Parathyroid adenoma (tissue), 2 donors: ENCODE measurements around the gene CHRD.

Source experiments
- H2AFZ ChIP-seq: fragments of 300-600 bp; sonication (generic); one replicate; pipeline ENCODE4 v1.7.0; 2017; ENCODE audit warnings: antibody characterized with exemption, mild to moderate bottlenecking
- H3K27ac ChIP-seq: fragments of 300-600 bp; sonication (generic); one replicate; pipeline ENCODE4 v1.7.0; 2017
- H3K27me3 ChIP-seq: fragments of 300-600 bp; sonication (generic); one replicate; pipeline ENCODE4 v1.7.0; 2017; ENCODE audit warnings: low read length; ENCODE audit not compliant: control insufficient read depth, insufficient read depth
- H3K36me3 ChIP-seq: fragments of 300-600 bp; sonication (generic); one replicate; pipeline ENCODE4 v1.7.0; 2017; ENCODE audit warnings: low read length; ENCODE audit not compliant: control insufficient read depth, insufficient read depth
- H3K4me1 ChIP-seq: fragments of 300-600 bp; sonication (generic); one replicate; pipeline ENCODE4 v1.7.0; 2017; ENCODE audit warnings: control low read depth
- H3K4me2 ChIP-seq: fragments of 300-600 bp; sonication (generic); one replicate; pipeline ENCODE4 v1.7.0; 2017; ENCODE audit warnings: low read length
- H3K4me3 ChIP-seq: fragments of 300-600 bp; sonication (generic); one replicate; pipeline ENCODE4 v1.7.0; 2017; ENCODE audit warnings: low read depth, low read length
- H3K79me2 ChIP-seq: fragments of 300-600 bp; sonication (generic); one replicate; pipeline ENCODE4 v1.7.0; 2017; ENCODE audit warnings: control low read depth
- H3K9ac ChIP-seq: fragments of 300-600 bp; sonication (generic); one replicate; pipeline ENCODE4 v1.7.0; 2017; ENCODE audit warnings: mild to moderate bottlenecking
- H3K9me3 ChIP-seq: fragments of 300-600 bp; sonication (generic); one replicate; pipeline ENCODE4 v1.7.0; 2017; ENCODE audit warnings: low read length; ENCODE audit not compliant: control insufficient read depth
- CTCF ChIP-seq: fragments of 300-600 bp; sonication (generic); IDR thresholded peaks from one replicate; pipeline ENCODE4 v1.7.0; 2017; ENCODE audit warnings: antibody characterized with exemption, mild to moderate bottlenecking
- donor health status: primary hyperparathyroidism.

The CHRD gene

GRCh38 chr3:184362668-184363546, 16.9 kb upstream of the CHRD start:
- Histone ChIP-seq H2AFZ (peak overlapping the region; percentile 97), H3K79me2 (peaks cover 12% of the 10 kb centered on the region), H3K4me2 (peak overlapping the region; percentile 83), H3K27me3 (no peaks in the 10 kb centered on the region), H3K4me1 (peaks cover 16% of the 10 kb centered on the region), H3K9me3 (no peaks in the 10 kb centered on the region), H3K36me3 (no peaks in the 10 kb centered on the region), H3K27ac (peak overlapping the region; percentile 100), H3K4me3 (peak overlapping the region; percentile 91), H3K9ac (peak overlapping the region; percentile 100)
- TF ChIP-seq CTCF: peak; percentile 62

GRCh38 chr3:184366619-184367289, 13.1 kb upstream of the CHRD start:
- H3K79me2 ChIP-seq: peaks cover 9% of the 10 kb centered on the region
- no peaks in the 10 kb centered on the region for H3K9me3 ChIP-seq
- no peak overlapping the region for H3K9ac ChIP-seq
- no peak overlapping the region for H3K4me3 ChIP-seq
- H3K27me3 ChIP-seq: no peaks in the 10 kb centered on the region
- no peaks in the 10 kb centered on the region for H3K36me3 ChIP-seq
- H3K4me2 ChIP-seq: no peak overlapping the region
- no peak overlapping the region for H3K27ac ChIP-seq
- no peak for TF ChIP-seq CTCF
- no peak overlapping the region for H2AFZ ChIP-seq
- peaks cover 13% of the 10 kb centered on the region for H3K4me1 ChIP-seq

- Histone ChIP-seq H3K27ac (no peak overlapping the region), H2AFZ (no peak overlapping the region), H3K4me1 (peaks cover 18% of the 10 kb centered on the region), H3K9me3 (no peaks in the 10 kb centered on the region), H3K4me2 (no peak overlapping the region), H3K36me3 (no peaks in the 10 kb centered on the region), H3K4me3 (no peak overlapping the region), H3K27me3 (no peaks in the 10 kb centered on the region), H3K79me2 (peaks cover 9% of the 10 kb centered on the region), H3K9ac (no peak overlapping the region)
- TF ChIP-seq CTCF: no peak
Measured at GRCh38 chr3:184368116-184368515, 11.7 kb upstream of the CHRD start.

- Histone ChIP-seq H3K9ac (no peak overlapping the region), H3K4me2 (no peak overlapping the region), H3K79me2 (peaks cover 6% of the 10 kb centered on the region), H2AFZ (no peak overlapping the region), H3K9me3 (no peaks in the 10 kb centered on the region), H3K4me3 (no peak overlapping the region), H3K36me3 (no peaks in the 10 kb centered on the region), H3K27ac (no peak overlapping the region), H3K4me1 (peaks cover 18% of the 10 kb centered on the region), H3K27me3 (no peaks in the 10 kb centered on the region)
- TF ChIP-seq CTCF: no peak
Measured at GRCh38 chr3:184368586-184369183, 11.2 kb upstream of the CHRD start.
